GM12891 (cell line): ENCODE results near the gene CDCA3.

Experiments
- PAX5 ChIP-seq: IDR thresholded peaks from 2 replicates; pipeline ENCODE4 v1.6.1; 2011; ENCODE audit warnings: low read length, moderate library complexity, mild to moderate bottlenecking; ENCODE audit not compliant: insufficient read depth, severe bottlenecking
- POLR2A ChIP-seq: IDR thresholded peaks from 2 replicates; pipeline ENCODE4 v1.6.1; 2011; ENCODE audit warnings: low read depth, low read length, control low read depth
- POLR2AphosphoS5 ChIP-seq: IDR thresholded peaks from 2 replicates; pipeline ENCODE4 v1.6.1; 2011; ENCODE audit warnings: low read depth, low read length, control low read depth
- SPI1 ChIP-seq: IDR thresholded peaks from 2 replicates; pipeline ENCODE4 v1.6.1; 2011; ENCODE audit warnings: low read depth, low read length, control low read depth
- TAF1 ChIP-seq: IDR thresholded peaks from 2 replicates; pipeline ENCODE4 v1.6.1; 2011; ENCODE audit warnings: low read depth, low read length, control low read depth

DNA sequence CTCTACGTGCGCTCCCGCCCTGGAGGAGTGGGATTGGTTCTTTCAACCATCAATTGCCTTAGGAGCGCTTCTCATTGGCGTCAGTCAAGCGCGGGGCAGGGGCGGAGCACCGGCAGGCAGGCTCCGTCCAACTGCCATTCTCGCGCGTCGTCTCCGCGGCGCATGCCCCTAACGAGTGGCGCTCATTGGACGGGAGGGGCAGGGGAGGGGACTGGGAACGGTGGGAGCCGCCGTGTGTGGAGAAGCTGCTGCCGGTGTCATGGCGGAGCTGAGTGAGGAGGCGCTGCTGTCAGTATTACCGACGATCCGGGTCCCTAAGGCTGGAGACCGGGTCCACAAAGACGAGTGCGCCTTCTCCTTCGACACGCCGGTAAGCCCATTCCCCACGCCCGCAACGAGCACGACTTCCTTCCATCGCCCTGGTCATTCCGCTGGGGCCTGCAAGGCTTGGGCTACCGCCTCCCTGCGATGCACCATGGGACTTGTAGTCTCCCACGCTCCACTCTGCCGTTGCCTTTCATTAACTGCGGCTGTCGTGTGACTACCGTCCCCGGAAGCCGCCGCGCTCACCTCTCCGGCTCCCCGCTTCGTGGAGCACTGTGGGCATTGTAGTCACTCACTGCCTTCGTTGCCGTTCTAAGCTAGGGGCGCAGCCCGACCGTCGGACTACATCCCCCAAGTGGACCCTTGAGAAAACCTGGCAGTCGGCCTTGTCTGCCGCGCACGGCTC lies 1.0 kb upstream of the CDCA3 start, which contains the start of gene USP5:
- peak; percentile 84 for TF ChIP-seq POLR2AphosphoS5
- TF ChIP-seq POLR2A = peak; percentile 85
- no peak for TF ChIP-seq PAX5
- peak; percentile 40 for TF ChIP-seq SPI1
- TF ChIP-seq TAF1 = peak; percentile 75
